Prostate gland (tissue), 2 donors: Measurements from ENCODE around the gene ALDH3B1. TPM values are rescaled to one million over a fixed set of nuclear protein-coding genes. Genes with fewer than 3 reads are reported as not detected.

Experiments used
- DNase-seq: peaks from one replicate; pipeline ENCODE4 v3.0.0-alpha.2; 2019; ENCODE audit warnings: low spot score
- H3K27ac ChIP-seq, 2 donors: fragments of 200-600 bp; sonication (generic); 2 replicates each; pipeline ENCODE4 v1.5.1; 2017 to 2019
- H3K27me3 ChIP-seq: fragments of 200-600 bp; sonication (generic); replicated peaks from 2 replicates; pipeline ENCODE4 v1.5.1; 2019; ENCODE audit not compliant: insufficient read depth
- H3K36me3 ChIP-seq, 2 donors: fragments of 200-600 bp; sonication (generic); 1 replicate in 1 of 2; 2 replicates in 1 of 2; pipeline versions ENCODE4 v1.5.1 to v1.8.1; 2017 to 2019
- H3K4me1 ChIP-seq: fragments of 200-600 bp; sonication (generic); replicated peaks from 2 replicates; pipeline ENCODE4 v1.5.1; 2019
- H3K4me3 ChIP-seq, 2 donors: fragments of 200-600 bp; sonication (generic); 2 replicates each; pipeline ENCODE4 v1.5.1; 2017 to 2019
- H3K9me3 ChIP-seq: fragments of 200-600 bp; sonication (generic); 2 replicates; pipeline ENCODE4 v1.5.1; 2017
- POLR2A ChIP-seq: fragments of 450-650 bp; IDR thresholded peaks from one replicate; pipeline ENCODE4 v1.6.1; 2016; ENCODE audit warnings: antibody characterized with exemption, mild to moderate bottlenecking
- POLR2AphosphoS5 ChIP-seq: sonication (generic); formaldehyde crosslinking; IDR thresholded peaks from one replicate; pipeline ENCODE4 v1.6.1; 2017; ENCODE audit warnings: antibody characterized with exemption
- WGBS: methylation state at CpG from one replicate; pipeline ENCODE4 v1.1.5; 2018; 5-methylcytosine and 5-hydroxymethylcytosine counted together
- intact Hi-C: fragments of 100-400 bp; cut with DNase I; formaldehyde crosslinking; loops from one replicate; pipeline ENCODE4 v1.14.2; 2022
- total RNA-seq, 2 donors: library from RNA; depleted of rRNA; stranded (reverse); fragments of >200 nt; gene quantifications; one replicate each; pipeline ENCODE4 v1.1.0, GENCODE V29; 2016
- TF ChIP-seq, protein P1 (sequence below), 4 experiments: fragments of 200-600 bp in 2 of 4; fragments of 450-650 bp in 2 of 4; sonication (generic) in 2 of 4; IDR thresholded peaks; 1 replicate in 3 of 4; 2 replicates in 1 of 4; pipeline ENCODE4 v1.5.1; 2016 to 2019; ENCODE audit warnings: antibody characterized with exemption in 4 of 4, mild to moderate bottlenecking in 2 of 4, moderate library complexity in 2 of 4

The ALDH3B1 gene
- total RNA-seq, 2 donors from 2014 or later: 7.2 to 7.9 TPM

DNA sequence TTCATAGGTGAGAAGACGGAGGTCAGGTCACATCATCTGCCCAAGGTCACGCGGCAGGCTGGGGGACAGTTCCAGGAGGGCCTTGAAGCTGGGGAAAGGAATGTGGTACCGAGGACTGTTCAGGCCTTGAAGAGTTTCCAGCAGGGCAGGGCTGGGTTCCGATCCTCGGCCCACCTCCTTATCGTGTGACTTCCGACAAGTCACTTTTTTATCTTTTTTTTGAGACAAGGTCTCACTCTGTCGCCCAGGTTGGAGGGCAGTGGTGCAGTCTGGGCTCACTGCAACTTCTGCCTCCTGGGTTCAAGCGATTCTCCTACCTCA, 21.0 kb downstream of the ALDH3B1 start:
- DNase-seq: no peak
- intact Hi-C loops: no loop called here
- Histone ChIP-seq H3K9me3 (no peaks in the 10 kb centered on the region), H3K4me3 (peak overlapping the region; percentile 62 to 76), H3K27me3 (no peaks in the 10 kb centered on the region), H3K4me1 (peaks cover 17% of the 10 kb centered on the region), H3K27ac (peak overlapping the region; percentile 77 to 83), H3K36me3 (peaks cover 0 to 8% of the 10 kb centered on the region in 2 donors)
- TF ChIP-seq, protein P1, sequence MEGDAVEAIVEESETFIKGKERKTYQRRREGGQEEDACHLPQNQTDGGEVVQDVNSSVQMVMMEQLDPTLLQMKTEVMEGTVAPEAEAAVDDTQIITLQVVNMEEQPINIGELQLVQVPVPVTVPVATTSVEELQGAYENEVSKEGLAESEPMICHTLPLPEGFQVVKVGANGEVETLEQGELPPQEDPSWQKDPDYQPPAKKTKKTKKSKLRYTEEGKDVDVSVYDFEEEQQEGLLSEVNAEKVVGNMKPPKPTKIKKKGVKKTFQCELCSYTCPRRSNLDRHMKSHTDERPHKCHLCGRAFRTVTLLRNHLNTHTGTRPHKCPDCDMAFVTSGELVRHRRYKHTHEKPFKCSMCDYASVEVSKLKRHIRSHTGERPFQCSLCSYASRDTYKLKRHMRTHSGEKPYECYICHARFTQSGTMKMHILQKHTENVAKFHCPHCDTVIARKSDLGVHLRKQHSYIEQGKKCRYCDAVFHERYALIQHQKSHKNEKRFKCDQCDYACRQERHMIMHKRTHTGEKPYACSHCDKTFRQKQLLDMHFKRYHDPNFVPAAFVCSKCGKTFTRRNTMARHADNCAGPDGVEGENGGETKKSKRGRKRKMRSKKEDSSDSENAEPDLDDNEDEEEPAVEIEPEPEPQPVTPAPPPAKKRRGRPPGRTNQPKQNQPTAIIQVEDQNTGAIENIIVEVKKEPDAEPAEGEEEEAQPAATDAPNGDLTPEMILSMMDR (IDR thresholded peaks at IDR 0.05): no peak
- TF ChIP-seq POLR2A (no peak), POLR2AphosphoS5 (no peak)
- 13% methylated on average over 10 of the region's 10 CpGs for WGBS

DNA sequence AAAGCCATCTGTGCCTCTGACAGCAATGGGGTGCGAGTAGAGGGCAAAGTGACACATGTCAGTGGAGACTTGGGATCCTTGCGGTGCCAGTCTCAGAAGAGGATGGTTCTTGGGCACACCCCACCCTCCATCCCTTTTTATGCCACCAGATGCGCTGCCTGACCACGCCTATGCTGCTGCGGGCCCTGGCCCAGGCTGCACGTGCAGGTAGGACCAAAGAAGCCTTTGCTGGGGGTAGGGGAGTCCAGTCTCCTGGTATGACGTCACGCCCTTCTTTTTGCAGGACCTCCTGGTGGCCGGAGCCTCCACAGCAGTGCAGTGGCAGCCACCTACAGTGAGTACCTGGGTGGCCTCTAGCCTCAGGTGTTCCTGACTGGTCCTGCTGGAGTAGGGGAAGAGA, 21.9 kb downstream of the ALDH3B1 start:
- Histone ChIP-seq H3K27me3 (no peaks in the 10 kb centered on the region), H3K4me3 (no peak overlapping the region), H3K4me1 (peaks cover 17% of the 10 kb centered on the region), H3K36me3 (peaks cover 0 to 14% of the 10 kb centered on the region in 2 donors), H3K9me3 (no peaks in the 10 kb centered on the region), H3K27ac (no peak overlapping the region)
- no peak for DNase-seq
- 79% methylated on average over 8 of the region's 9 CpGs for WGBS
- TF ChIP-seq POLR2A (no peak), POLR2AphosphoS5 (no peak)
- TF ChIP-seq, protein P1 (IDR thresholded peaks at IDR 0.05): no peak
- intact Hi-C loops: no loop called here

GRCh38 chr11:68032997-68033707, 23.0 kb downstream of the ALDH3B1 start:
- intact Hi-C loops: no loop called here
- H3K9me3 ChIP-seq: no peaks in the 10 kb centered on the region
- peaks cover 20% of the 10 kb centered on the region for H3K4me1 ChIP-seq
- no peak overlapping the region for H3K4me3 ChIP-seq
- no peak for DNase-seq
- no peak overlapping the region for H3K27ac ChIP-seq
- H3K36me3 ChIP-seq: peaks cover 0 to 14% of the 10 kb centered on the region in 2 donors
- WGBS: 87% methylated on average over 29 of the region's 29 CpGs
- no peaks in the 10 kb centered on the region for H3K27me3 ChIP-seq
- no peak for TF ChIP-seq POLR2A
- TF ChIP-seq, protein P1 (IDR thresholded peaks at IDR 0.05): no peak
- TF ChIP-seq POLR2AphosphoS5: no peak

DNA sequence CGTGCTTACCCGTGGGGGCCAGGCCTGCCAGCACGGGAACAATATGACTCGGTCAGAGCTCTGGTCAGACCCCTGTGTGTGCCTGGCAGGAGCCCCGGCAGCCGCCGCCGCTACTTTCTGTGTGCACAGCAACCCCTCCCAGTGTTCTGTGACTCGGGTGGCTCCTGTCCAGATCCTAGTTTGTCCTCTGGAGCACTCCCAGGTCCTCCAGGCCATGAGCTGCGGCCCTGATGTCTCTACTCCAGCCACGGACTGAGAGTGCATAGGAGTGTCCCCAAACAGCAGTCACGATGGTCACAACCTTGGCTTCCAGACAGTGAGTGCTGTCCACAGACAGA, 23.6 kb downstream of the ALDH3B1 start:
- H3K9me3 ChIP-seq: no peaks in the 10 kb centered on the region
- peaks cover 25% of the 10 kb centered on the region for H3K4me1 ChIP-seq
- 78% methylated on average over 12 of the region's 12 CpGs for WGBS
- no peak overlapping the region for H3K27ac ChIP-seq
- no peak overlapping the region for H3K4me3 ChIP-seq
- H3K27me3 ChIP-seq: no peaks in the 10 kb centered on the region
- intact Hi-C loops: no loop called here
- TF ChIP-seq POLR2AphosphoS5: no peak
- TF ChIP-seq, protein P1 (IDR thresholded peaks at IDR 0.05): no peak
- TF ChIP-seq POLR2A: no peak
- no peak for DNase-seq
- peaks cover 0 to 14% of the 10 kb centered on the region in 2 donors for H3K36me3 ChIP-seq

GRCh38 chr11:68035266-68035876, 25.2 kb downstream of the ALDH3B1 start:
- no peaks in the 10 kb centered on the region for H3K27me3 ChIP-seq
- H3K4me3 ChIP-seq: no peak overlapping the region
- H3K9me3 ChIP-seq: no peaks in the 10 kb centered on the region
- peaks cover 20% of the 10 kb centered on the region for H3K4me1 ChIP-seq
- no peak for TF ChIP-seq POLR2A
- TF ChIP-seq, protein P1 (IDR thresholded peaks at IDR 0.05): no peak
- TF ChIP-seq POLR2AphosphoS5: no peak
- no peak overlapping the region for H3K27ac ChIP-seq
- H3K36me3 ChIP-seq: peaks cover 0 to 14% of the 10 kb centered on the region in 2 donors
- intact Hi-C loops: no loop called here
- 77% methylated on average over 13 of the region's 13 CpGs for WGBS
- DNase-seq: no peak
